Measurements from ENCODE around the gene RAPGEF4. TPM values are rescaled to one million over a fixed set of nuclear protein-coding genes. Genes with fewer than 3 reads are reported as not detected.

RAPGEF4 gene
- total and polyA plus RNA-seq, 9 of the 15 experiments (the other 6 are each of a cell fraction or from before 2014, with no cell fraction given), result 0.04 to 0.33 (median 0.13) TPM; not detected in 6

DNA sequence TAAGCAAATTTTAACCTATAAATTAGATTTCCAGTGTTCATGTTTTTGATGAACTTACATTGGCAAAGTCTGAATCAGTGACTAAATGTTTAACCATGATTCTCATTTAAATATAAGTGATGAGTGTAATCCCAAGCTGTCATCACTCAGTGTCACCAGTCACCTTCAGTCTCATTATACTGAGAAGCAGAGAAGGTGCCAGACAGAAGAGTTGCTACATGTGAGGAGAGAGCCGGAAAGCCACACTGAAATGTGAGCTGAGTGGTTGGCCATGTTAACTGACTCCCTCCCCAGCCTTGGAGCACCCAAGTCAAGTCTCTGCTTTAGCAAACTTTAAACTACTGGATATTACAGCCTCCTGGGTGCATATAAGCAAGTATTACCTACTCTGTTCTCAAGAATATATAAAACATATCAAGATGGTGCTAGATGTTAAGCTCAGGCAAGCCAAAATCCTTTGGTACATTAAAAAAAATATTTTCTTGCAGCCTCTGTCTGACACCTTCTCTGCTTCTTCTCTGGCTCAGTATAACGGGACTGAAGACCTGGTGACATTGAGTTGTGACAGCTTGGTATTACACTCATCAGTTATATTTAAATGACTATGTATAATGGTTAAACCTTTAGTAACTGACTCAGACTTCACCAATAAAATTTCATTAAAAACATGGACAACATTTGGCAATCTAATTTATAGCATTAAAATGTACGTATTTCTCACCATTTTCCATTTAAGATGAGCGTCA lies 264.2 kb downstream of the RAPGEF4 start (continued):
- TF ChIP-seq, protein P1, sequence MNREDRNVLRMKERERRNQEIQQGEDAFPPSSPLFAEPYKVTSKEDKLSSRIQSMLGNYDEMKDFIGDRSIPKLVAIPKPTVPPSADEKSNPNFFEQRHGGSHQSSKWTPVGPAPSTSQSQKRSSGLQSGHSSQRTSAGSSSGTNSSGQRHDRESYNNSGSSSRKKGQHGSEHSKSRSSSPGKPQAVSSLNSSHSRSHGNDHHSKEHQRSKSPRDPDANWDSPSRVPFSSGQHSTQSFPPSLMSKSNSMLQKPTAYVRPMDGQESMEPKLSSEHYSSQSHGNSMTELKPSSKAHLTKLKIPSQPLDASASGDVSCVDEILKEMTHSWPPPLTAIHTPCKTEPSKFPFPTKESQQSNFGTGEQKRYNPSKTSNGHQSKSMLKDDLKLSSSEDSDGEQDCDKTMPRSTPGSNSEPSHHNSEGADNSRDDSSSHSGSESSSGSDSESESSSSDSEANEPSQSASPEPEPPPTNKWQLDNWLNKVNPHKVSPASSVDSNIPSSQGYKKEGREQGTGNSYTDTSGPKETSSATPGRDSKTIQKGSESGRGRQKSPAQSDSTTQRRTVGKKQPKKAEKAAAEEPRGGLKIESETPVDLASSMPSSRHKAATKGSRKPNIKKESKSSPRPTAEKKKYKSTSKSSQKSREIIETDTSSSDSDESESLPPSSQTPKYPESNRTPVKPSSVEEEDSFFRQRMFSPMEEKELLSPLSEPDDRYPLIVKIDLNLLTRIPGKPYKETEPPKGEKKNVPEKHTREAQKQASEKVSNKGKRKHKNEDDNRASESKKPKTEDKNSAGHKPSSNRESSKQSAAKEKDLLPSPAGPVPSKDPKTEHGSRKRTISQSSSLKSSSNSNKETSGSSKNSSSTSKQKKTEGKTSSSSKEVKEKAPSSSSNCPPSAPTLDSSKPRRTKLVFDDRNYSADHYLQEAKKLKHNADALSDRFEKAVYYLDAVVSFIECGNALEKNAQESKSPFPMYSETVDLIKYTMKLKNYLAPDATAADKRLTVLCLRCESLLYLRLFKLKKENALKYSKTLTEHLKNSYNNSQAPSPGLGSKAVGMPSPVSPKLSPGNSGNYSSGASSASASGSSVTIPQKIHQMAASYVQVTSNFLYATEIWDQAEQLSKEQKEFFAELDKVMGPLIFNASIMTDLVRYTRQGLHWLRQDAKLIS (CRISPR knock-in tag; IDR thresholded peaks at IDR 0.05), result no peak
- no peak for TF ChIP-seq CTCFL (IDR thresholded peaks at IDR 0.05; ENCODE audit: borderline replicate concordance, insufficient read depth, low read depth, low read length, poor library complexity, severe bottlenecking)
- no peak for TF ChIP-seq NKRF (IDR thresholded peaks at IDR 0.05; ENCODE audit: borderline replicate concordance)

Measured in K562 (cell line).